GM19351 (cell line): ENCODE data around the gene PPP1R12C.
"Not testable (repeated sequence)": the region's sequence is repeated elsewhere in the genome, so short reads cannot be mapped to it uniquely, and the experiment has no call there.

Source experiments
- ATAC-seq: cut with Tn5 transposase; IDR thresholded peaks from one replicate; pipeline ENCODE4 v1.9.1; 2021; ENCODE audit warnings: mild to moderate bottlenecking, moderate library complexity; ENCODE audit not compliant: unreplicated experiment

PPP1R12C gene

DNA sequence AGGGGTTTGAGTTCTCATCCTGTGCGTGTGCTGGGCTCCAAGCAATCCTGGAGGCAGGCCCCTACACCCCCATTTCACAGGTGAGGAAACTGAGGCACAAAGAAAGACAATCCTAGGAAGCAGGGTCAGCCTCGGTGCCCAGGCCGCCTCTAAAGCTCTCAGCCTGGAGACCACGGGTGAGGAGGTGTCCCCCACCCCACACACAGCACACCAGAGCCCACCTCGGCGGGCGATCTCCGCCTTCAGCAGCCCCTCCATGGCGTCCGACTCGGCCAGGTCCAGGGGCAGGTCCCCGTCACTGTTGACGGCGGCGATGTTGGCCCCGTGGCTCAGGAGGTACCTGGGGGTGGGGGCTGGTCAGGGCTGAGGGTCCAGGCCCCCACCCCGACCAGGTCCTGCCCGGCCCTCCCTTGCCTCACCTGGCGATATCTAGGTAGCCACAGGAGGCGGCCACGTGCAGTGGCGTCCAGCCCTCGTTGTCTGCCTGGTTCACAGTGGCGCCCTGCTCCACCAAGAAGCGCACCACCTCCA, 5.1 kb downstream of the PPP1R12C start:
- ATAC-seq: no peak

DNA sequence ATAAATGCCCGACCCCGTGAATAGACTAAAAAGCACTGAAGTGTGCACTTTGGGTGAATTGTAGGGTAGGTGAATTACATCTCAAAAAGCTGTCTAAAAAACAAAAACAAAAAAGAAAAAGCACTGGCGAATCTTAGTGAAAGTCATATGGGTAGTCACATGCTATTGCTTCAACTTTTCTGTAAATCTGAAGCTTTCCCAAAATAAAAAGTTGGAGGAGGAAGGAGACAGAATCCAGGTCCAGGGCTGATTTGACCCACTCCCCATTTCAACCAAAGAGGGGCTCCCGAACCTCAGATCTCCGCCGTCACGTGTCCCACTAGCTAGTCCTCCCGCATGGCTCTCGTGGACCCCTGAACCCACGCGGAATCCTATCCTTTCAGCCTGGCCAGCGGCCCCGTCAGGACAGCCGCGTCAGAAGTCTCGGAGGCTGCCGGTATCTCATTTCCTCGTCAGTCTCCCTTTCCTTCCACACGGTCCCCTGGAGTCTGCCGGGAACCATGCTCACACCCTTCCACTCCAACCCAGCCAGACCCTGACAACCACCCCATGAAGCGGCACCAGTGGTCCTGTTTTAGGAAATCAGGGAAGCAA, 6.1 kb downstream of the PPP1R12C start:
- no peak for ATAC-seq

DNA sequence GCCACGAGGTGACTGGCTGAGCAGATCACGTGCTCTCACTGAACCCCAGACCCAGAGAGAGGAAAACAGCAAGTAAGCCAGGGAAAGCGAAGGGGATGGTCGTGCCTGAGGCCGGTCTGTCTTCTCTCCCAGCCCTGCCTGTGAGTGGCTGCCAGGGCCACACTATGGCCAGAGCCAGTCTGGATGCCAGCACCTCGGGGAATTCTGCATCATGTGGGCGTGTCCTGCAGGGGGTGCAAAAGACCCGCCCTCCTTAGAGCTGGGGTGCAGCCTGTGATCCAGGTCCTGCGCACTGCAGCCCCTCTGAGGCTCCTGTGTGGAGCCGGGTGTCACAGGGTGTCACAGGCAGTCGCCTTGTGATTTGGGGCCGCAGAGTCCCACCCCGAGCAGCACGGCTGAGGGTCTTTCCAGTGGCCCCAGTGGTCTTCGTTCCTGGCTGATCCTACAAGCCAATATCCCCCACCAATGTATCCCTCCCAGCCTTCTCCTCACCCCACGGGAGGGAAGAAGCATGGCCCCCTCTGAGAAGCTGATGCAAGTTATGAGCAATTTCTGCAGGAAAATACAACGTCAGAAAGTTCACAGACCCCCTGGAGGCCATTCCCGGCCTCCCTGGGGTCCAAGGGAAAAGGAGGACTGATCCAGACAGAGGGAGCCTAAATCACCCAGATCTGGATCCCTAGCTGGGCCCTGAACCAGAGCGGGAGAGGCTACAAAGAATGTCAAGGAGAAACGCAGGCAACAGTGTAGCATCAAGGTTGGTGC, 7.7 kb downstream of the PPP1R12C start:
- ATAC-seq: no peak

DNA sequence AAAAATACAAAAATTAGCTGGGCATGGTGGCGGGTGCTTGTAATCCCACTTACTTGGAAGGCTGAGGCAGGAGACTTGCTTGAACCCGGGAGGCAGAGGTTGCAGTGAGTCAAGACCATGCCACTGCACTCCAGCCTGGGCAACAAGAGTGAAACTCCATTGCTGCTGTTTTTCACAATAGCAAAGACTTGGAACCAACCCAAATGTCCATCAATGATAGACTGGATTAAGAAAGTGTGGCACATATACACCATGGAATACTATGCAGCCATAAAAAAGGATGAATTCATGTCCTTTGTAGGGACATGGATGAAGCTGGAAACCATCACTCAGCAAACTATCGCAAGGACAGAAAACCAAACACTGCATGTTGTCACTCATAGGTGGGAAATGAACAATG, 10.2 kb downstream of the PPP1R12C start:
- not testable (repeated sequence) for ATAC-seq

DNA sequence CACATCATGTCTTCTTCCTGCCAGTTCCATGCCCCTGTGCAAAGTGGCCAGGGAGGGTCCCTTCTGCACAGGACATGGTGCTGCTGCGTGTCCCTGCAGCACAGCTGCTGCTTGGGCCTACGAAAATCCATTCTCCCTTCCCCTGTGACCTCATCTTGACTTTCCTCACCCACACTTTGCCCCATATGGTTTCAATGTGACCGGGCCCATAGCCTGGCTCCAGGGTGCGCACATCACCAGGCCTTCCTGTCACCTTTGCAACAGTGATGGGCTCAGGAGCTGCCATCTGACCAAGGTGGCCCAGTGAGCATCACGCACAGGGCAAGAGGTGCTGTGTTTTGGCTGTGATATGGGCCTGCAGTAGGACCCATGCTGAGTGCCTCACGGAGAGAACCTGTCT, 10.8 kb downstream of the PPP1R12C start:
- no peak for ATAC-seq

DNA sequence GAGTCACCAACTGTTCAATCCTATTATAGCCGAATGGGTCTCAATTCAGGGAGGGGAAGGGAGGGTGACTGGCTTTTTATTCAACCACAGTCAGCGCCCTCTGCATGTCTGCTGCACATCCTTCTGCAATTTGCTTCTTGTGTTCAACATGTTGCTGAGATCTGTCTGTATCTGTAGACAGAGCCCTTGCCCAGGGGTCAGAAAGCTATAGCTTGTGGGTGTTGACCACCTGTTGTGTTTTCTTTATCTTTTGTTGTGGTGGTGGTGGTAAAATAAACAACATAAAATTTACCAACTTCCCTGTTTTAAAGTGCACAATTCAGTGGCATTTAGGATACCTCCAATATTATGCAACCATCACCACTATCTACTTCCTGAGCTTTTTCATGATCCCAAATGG, 12.2 kb downstream of the PPP1R12C start:
- no peak for ATAC-seq

DNA sequence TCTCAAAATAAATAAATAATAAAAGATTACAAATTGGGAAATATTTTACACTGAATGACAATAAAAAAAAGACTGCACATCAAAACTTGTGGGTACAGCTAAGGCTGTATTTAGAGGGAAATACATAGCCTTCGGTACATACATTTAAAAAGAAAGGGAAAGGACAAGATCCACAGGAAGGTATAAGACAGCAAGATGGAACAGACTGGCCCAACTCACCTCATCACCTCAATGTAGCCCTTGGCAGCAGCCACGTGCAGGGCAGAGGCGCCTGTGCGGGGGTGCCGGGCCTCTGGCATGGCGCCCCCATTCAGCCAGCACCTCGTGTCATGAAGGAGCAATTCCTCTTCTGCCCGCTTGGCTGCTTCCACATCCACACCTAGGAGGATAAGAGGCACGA, 14.2 kb downstream of the PPP1R12C start:
- no peak for ATAC-seq

DNA sequence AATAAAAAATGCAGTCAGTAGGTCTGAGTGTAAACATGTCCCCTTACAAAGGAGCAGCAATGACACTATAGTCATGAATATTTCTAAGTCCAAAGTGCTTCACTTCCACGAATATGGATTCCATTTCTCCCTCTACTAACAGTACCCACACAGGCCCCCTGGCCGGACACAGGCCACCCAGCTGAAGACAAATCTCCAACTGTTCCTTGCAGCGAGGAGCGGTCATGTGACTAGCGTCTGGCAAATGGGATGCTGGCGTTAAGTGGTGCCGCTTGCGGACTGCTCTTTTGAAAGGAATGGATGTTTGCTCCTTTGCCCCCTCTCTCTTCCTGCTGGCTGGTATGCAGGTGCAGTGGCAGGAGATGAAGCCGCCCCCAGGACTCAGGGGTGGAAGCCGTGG, 16.2 kb downstream of the PPP1R12C start:
- ATAC-seq: no peak

DNA sequence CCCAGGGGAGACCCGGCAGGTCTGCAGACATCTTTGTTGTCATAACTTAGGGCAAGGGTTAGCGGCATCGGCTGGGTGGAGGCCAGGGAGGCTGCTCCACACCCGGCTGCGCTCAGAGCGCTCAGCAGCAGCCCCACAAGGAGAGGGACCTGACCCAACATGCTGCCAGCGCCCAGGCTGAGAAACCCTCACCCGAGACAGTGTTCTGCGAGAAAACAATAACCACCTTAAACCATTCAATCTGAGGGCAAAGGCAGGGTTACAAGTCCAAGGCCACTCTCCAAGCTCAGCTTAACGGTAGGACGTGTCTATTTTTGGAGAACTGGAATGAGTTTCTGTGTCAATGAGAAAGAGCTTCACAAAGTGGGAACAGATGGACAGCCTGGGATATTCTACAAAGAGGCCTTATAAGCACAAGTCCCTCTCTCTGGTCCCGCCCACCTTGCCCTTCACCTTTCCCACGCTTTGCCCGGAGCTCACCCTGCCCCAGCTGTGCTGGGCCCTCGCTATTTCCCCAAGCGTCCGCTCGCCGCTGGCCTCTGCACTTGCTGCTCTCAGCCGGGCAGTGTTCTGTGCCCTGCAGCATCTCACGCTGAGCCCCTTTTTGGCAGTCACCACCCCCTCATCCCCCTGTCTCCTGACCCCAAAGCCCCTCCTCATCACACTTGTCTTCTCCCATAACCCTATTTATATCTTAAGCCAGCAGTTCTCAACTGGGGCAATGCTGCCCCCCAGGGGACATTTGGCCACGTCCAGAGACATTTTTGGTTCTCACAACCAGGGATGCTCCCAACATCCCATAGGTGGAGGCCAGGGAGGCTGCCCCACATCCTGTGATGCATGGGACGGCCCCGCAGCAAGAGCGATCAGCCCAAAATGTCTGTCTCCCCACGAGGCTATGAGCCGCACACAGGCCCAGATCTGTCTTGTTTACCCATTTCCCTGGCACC, 17.6 kb downstream of the PPP1R12C start:
- ATAC-seq: no peak

DNA sequence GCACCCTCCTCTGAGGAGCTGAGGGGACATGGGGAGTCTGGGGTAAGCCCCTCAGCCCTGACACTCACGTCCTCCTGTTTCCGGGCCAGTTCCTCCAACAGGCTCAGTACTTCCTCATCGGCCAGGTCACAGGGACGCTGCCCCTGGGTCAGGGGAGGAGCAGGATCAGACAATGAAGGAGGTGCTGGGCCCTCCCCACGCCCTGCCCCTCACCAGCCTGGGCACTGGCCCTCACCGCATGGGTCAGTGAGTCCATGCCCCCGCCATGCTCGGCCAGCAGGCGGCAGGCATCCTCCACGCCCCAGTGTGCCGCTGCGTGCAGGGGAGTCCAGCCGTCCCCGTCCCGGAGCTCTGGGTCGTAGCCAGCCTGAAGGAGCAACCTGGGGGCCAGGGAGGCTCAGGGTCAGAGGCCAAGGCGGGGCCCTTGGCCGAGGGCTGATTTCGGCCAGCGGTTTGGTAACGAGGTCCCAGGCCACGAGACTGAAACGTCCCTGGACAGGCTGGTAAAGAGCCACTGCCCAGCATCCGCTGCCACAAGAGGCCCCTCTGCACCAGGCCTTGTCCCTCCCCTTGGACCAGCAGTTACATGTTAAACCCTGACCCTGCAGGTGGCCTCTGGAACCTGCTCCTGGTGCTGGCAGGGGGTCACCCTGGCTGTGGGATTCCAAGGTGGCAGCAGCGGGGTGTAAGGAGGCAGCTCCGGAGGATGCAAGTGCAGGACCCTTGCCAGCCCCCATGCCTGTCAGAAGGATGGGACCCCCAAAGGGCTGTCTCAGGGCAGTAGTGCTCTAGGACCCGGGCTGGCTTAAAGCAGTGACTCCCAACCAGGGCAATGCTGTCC, 18.5 kb downstream of the PPP1R12C start:
- ATAC-seq: no peak

DNA sequence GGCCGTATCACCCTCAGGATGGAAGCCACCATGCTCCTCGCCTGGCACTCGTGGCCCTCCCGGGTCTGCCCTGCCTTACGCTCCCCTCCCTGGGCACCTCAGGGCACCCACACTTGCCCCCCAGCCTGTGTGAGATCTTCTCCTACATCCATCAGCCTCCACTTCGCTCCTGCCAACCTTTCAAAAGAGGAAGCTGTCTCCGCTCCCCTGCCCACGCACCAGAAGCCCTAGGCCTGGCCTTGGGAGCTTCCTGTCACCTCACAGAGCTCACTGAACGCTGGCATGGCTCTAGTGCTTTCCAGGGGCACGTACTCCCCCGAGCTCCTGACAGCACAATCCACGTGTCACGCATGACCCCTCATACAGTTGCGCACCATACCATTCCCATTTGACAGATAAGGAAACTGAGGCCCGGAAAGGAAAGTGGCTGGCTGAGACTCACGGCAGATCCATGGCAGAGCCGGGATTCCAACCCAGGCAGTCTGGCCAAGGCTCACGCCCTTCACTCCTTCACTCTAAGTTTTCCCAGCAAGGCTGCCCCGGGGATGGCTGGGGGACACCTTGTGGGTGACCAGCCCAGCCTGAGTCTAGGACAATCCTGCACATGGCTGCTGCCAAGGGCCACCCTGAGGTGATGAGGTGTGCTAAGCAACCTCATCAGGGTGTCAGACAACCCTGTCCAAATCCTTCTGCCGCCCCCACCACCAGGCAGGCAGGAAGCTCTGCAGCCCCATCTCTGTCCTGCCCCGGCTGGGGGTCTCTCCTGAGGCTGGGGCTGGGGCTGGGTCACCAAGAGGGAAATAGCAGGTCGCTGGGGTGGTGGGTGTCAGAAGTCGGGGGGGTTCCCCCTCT, 19.3 kb downstream of the PPP1R12C start:
- no peak for ATAC-seq

DNA sequence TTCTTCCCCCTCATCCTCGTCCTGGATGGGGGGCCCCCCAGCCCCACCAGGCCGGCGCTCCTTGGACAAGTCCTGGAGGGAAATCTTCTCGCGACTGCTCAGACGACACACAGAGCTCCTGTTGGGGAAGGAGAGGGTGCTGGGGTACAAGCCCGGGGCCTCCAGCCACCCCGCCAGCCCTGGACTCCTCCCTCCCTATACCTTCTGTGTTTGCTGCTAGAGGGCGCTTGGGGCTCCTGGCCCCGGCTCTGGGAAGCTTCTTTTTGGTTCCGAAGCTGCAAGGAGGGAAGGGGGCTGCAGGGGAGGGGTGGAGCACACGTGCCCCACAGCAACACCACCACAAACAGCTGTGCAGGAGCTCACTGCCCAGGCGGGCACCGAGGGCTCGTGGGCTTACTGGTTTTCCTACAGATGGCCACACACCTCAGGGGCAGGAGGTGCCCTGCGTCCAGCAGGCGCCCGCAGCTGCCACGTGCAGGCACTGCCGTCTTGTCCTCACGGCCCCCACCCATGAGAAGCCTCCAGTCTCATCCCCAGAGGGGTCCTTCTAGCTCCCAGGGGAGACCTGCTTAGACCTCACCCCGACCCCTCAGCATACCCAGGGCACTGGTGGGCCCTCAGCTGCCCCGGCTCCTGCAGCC, 21.3 kb downstream of the PPP1R12C start:
- no peak for ATAC-seq

DNA sequence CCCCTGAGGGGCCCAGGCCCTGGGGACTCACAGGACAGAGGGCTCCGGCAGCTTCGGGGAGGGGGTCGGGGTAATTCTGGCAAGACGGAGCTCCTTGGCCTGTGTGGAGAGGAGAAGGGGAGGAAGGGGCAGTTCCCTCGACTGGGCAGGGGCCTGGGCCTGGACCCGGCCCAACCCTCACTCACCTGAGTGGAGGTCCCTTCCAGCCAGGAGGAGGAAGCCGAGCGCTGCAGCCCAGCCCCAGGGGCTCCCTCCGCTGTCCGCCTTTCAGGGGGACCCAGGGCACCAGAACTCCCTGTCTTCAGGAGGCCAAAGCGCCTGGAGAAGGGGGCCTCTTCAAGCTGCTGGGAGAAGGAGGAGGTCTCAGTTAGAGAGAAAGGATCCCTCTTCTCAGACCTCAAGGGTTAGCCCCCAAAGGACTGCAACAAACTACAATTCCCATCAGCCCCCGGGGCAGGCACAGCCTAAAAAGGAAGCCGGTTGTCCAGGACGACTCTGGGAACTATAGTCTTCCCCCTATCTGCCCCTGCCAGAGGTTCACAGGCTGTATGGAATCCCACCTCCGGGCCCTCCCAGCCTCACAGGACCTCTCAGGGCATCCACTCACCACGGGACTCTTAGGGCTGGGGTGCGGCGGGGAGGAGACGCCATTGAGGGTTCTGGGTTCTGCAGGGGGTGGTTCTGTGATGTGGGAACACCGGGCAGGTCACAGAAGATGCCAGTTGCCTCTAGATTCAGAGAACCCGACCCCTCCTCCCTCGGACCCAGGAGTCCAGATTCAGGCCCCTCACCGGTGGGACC, 22.0 kb downstream of the PPP1R12C start:
- no peak for ATAC-seq

DNA sequence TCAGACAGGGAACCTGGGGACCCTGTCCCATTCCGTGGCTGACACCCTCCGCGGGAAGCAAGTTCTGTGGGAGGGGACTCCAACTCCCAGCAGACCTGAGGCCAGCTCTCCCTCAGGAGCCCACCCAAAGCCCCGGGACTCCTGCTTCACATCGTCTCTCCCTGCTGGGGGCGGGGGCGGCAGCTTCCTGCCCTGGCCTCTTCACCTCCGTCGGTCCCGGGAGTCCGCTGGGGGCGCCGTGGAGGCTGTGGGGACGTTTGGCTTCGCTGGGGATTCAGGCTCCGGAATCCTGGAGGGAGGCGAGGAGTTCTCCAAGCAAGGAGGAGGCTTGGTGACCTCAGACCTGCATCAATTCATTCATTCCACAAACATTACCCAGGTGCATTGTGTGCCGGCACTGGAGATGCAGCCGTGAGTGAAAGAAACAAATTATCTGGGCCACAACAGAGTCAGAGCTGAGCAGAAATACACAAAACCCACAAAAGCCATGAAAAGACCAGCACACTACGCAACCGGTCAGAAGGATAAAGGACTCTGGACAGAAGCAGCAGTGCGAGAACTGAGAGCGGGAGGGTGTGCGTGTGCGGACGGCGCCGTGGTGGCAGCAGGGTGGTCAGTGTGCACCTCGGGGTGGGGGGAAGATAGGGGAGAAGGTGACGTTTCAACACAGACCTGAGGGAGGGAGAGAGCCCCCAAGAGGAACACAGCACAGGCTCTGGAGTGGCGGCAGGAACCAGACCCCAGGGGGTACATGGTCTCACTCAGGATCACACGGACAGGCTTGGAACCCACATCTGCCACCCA, 22.8 kb downstream of the PPP1R12C start:
- ATAC-seq: no peak

DNA sequence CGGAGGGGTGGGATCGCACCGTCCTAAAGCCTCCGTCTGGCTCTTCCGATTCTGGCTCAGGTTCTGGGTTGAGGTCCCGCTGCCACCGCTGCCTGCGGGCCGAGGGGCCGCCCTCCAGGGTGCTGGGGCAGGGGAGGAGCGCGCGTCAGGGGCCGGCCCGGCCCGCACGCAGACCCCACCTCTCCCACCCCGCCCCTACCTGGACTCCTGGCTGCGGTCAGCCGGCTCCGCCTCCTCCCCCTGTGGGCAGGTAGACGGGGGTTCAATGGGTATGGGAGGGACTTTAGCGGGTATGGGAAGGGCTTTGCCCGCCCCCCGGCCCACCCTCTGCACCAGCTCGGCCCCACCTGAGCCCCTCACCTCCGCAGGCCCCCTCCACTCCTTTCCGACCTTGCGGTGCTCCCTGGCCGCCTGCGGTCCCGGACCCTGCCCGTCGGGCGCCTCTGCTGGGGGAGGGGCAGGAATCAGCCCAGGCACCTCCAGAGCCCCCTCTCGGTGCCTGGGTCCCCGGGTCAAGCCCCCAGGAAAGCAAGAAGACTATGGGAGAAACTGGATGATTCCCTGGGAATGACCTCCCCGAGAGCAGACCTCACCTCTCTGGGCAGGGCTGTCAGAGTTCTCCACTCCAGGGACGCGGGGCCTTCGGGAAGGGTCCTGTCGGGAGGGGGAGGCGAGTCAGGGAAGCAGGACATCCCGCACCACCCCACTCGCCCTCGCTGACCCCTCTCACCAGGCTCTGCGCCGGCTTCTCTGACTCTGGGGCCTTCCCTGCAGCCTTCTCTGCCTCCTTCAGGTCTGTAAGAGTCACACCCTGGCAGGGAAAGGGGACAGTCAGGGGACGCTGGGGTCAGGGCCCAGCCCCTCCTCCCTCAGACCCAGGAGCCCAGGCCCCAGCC, 24.8 kb downstream of the PPP1R12C start:
- ATAC-seq: no peak

DNA sequence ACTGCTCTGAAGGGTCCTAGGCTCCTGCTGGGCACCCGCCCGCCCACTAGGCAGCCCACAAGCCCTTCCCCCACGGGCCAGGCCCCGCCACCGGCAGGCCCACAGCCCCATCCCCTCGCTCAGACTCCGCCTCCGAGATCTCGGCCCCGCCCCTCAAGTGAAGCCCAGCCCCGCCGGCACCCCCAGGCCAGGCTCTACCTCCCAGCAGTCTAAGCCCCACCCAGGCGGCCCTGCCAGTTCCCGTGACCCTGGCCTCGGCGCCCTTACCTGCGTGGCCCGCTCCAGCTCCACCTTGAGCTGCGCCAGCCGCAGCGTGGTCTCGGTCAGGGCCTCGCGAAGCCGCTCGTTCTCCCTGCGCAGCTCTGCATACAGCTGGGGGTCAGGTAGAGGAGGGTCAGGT, 25.5 kb downstream of the PPP1R12C start:
- ATAC-seq: no peak
